ENCODE data around the gene DPH2.

The DPH2 gene

DNA sequence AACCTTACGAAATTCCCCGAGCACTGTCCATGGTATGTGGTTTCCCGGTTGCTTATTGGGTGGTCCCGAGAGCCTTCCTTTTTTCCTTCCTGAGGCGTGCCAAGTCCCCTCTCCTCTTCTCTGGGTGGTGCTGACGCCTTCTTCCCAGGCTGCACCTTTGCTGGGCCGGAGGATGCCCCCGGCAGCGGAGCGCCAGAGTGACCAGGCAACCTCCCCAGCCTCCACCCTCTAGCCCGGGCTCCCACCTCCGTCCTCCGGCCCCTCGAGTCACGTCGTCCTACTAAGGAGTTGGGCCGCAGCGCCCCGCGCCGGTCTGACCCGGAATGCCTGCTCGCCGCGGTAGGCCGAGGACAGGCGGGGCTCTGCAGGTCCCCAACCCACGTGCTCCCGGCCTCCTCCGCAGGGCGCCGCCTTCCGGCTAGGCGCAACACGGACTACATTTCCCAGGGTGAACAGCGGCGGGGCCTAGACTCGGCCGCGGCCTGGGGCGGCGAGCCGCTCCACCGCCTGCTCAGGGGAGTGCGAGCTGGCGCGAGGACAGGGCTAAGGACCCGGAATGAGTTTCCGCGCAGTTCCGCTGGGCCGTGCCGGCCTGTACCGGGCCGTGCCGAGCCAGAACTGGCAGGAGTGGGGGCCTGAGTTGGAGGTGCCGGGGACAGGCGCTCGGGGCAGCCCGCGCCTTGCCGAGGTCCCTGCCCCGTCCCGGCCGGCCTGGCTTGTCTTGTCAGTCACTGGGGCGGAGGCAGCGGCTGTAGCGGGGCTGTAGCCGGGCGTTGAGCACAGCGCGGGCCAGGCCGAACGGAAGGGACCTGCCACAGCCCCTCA, 23.4 kb upstream of the DPH2 start, which contains the start of gene IPO13:
Gene IPO13 (plus strand): TSS at position 715 of the 825 bp plus-strand sequence. CDS start 651 bp downstream, outside the sequence.
- peak within 1 kb of the TSS; percentile 93 for H3K4me3 ChIP-seq (ENCODE audit: low read length)
- peak within 1 kb of the TSS; percentile 97 for H3K4me2 ChIP-seq (ENCODE audit: low read length)
- H3K4me1 ChIP-seq (ENCODE audit: control insufficient read depth, insufficient read depth, low read length): peaks cover 21% of the 10 kb centered on the region
- H3K36me3 ChIP-seq (ENCODE audit: insufficient read depth, low read length): peaks cover 11% of the 10 kb centered on the region
- no peaks in the 10 kb centered on the region for H3K27me3 ChIP-seq (ENCODE audit: control insufficient read depth, insufficient read depth, low read length)
- H3K9me3 ChIP-seq (replicated peaks; ENCODE audit: low read length): no peaks in the 10 kb centered on the region
- H3K9ac ChIP-seq (ENCODE audit: low read depth, low read length): peak within 1 kb of the TSS; percentile 96

DNA sequence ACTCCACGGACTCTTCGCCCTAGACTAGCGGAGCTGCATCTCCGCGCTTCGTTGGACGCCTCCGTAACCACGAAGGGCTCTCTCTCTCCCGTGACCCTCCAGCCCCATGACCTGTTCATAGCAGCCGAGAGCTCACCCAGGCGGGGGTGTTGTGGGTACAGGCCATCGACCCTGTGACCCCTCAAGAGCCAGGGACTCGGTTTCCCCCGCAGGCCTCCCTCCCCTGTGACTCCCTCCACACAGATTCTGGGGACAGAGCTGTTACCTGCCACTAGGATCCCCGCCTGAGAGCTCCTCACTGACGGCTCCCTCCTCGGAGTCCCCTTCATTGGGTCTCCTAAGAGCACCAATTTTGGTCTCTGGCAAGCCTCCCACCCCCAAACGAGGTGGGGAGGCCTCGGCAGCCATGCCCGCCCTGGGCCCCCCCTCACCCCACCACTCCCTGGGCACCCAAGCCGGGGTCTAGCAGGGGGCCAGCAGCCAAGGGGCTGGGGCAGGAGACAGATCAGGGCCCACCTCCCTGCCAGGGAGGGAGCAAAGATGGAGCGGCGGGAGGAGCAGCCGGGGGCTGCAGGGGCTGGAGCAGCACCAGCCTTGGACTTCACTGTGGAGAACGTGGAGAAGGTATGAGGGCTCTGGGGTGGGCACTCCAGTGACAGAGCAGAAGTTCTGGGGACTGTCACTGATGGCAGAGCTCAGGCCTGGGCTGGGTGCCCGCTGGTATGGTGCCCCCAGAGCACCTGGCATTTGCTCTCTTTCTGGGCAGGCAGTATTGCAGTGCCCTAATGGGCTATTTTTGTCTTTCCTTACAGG, 22.5 kb upstream of the DPH2 start:
- Histone ChIP-seq H3K9ac (ENCODE audit: low read depth, low read length) (peak overlapping the region; percentile 96), H3K4me3 (ENCODE audit: low read length) (peak overlapping the region; percentile 93), H3K36me3 (ENCODE audit: insufficient read depth, low read length) (peaks cover 11% of the 10 kb centered on the region), H3K9me3 (replicated peaks; ENCODE audit: low read length) (no peaks in the 10 kb centered on the region), H3K4me1 (ENCODE audit: control insufficient read depth, insufficient read depth, low read length) (peaks cover 21% of the 10 kb centered on the region), H3K4me2 (ENCODE audit: low read length) (peak overlapping the region; percentile 97), H3K27me3 (ENCODE audit: control insufficient read depth, insufficient read depth, low read length) (no peaks in the 10 kb centered on the region)

DNA sequence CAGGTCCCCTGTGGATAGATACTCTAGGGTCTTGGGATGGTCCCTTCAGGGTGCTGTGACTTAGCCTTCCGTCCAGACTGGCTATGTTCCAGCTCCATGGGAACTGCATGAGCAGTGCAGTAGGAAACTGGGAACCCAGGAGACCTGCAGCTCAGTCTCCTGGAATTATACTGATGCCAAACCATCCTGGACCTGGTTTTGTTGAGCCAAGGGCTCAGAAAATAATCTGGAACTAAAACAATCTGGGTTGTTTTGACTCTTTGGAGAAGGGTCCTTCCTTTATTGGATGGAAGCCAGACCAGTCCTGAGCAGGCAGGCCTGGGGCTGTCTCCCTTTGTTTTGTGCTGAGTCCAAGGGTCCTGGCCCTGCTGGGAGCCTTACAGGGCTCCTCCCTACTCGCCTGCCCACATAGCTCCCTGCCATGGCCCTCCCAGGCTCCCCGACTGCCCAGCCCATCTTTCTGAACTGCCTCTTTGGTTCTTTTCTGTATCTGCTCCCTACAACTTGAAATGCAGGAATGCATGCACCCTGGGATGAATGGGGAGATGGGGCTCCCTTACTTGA, 21.9 kb upstream of the DPH2 start:
- H3K27me3 ChIP-seq (ENCODE audit: control insufficient read depth, insufficient read depth, low read length): no peaks in the 10 kb centered on the region
- H3K4me3 ChIP-seq (ENCODE audit: low read length): peak overlapping the region; percentile 93
- H3K9me3 ChIP-seq (replicated peaks; ENCODE audit: low read length): no peaks in the 10 kb centered on the region
- H3K36me3 ChIP-seq (ENCODE audit: insufficient read depth, low read length): peaks cover 11% of the 10 kb centered on the region
- peak overlapping the region; percentile 97 for H3K4me2 ChIP-seq (ENCODE audit: low read length)
- peaks cover 21% of the 10 kb centered on the region for H3K4me1 ChIP-seq (ENCODE audit: control insufficient read depth, insufficient read depth, low read length)
- peak overlapping the region; percentile 96 for H3K9ac ChIP-seq (ENCODE audit: low read depth, low read length)

DNA sequence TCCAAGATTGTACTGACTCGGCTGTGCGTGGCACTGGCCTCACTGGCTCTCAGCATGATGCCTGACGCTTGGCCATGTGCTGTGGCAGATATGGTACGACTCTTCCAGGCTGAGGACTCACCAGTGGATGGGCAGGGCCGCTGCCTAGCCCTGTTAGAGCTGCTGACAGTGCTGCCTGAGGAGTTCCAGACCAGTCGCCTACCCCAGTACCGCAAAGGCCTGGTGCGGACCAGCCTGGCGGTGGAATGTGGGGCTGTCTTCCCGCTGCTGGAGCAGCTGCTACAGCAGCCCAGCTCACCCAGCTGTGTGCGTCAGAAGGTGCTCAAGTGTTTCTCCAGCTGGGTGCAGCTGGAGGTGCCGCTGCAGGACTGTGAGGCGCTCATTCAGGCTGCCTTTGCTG, 20.1 kb upstream of the DPH2 start:
- Histone ChIP-seq H3K4me1 (ENCODE audit: control insufficient read depth, insufficient read depth, low read length) (peaks cover 21% of the 10 kb centered on the region), H3K27me3 (ENCODE audit: control insufficient read depth, insufficient read depth, low read length) (no peaks in the 10 kb centered on the region), H3K4me3 (ENCODE audit: low read length) (no peak overlapping the region), H3K9me3 (replicated peaks; ENCODE audit: low read length) (no peaks in the 10 kb centered on the region), H3K36me3 (ENCODE audit: insufficient read depth, low read length) (peaks cover 11% of the 10 kb centered on the region), H3K4me2 (ENCODE audit: low read length) (no peak overlapping the region), H3K9ac (ENCODE audit: low read depth, low read length) (no peak overlapping the region)

DNA sequence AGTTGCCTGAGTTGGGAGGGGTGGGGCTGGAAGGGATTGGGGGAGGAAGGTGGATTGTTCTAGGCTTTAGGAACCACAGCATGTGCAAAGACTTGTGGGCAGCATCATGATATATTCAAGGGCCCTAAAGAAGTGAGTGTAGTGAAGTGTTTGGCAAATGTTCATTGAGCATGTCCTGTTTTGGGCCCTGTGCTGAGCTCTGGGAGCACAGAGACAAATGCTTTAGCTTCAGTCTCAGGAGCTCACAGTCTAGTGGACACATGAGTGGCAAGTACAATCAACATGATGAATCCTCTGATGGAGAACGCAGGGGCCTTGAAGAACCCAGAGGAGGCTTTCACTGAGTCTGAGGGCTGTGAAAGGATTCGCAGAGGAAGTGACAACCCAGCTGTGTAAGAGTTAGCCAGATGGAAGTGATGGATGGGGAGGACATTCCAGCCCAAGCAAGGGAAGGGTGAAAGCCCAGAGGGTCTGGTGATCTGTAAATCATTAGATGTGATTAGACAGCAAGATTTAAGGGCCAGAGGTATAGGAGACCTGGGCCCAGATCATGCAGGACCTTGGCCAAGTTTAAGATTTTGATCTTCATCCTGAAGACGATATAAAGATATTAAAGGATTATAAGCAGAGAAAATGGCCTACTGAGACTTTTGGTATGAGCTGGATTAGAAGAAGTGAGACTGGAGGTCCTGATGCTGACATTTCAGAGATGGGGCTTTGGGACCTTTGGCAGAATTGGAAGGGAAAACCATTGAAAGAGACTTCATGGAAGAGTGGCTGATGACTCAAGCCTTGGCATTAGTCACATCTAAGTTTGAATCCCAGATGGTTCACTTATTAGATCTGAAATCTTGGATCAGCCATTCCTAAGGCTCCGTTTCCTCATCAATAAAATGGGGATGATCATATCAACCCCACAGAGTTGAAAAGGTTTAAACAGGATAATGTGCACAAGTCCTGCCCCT, 18.5 kb upstream of the DPH2 start:
- no peak overlapping the region for H3K4me2 ChIP-seq (ENCODE audit: low read length)
- H3K9ac ChIP-seq (ENCODE audit: low read depth, low read length): no peak overlapping the region
- H3K9me3 ChIP-seq (replicated peaks; ENCODE audit: low read length): no peaks in the 10 kb centered on the region
- no peaks in the 10 kb centered on the region for H3K27me3 ChIP-seq (ENCODE audit: control insufficient read depth, insufficient read depth, low read length)
- H3K4me3 ChIP-seq (ENCODE audit: low read length): no peak overlapping the region
- peaks cover 11% of the 10 kb centered on the region for H3K36me3 ChIP-seq (ENCODE audit: insufficient read depth, low read length)
- H3K4me1 ChIP-seq (ENCODE audit: control insufficient read depth, insufficient read depth, low read length): peaks cover 16% of the 10 kb centered on the region

DNA sequence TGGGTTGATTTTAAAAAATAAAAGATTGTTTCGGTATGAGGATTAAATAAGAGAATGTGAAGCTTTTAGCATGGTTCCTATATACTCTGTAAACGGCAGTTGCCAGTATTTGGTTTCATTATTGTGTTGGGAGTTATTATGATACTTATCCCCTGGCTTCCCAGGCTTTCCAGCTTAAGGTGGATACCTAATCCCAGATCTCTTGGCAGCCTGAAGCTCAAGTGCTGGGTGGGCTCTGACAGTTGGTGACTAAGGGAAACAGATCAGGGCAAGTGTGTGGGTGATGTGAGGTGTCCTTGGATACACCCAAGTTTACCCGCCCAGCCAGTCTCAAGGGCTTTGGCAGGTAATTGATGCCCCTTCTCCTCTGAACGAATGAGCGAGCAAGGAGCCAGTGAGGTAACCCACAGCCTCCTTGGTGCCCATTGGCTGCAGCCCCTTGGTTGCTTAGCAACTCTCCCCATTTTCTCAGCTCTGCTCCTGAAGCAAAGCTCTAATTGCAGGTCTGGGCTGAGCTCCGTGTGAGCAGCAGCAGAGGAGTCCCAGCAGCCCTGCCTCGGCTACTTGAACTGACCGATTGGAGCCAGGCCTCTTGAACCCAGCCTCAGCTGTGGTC, 17.0 kb upstream of the DPH2 start:
- H3K4me2 ChIP-seq (ENCODE audit: low read length): no peak overlapping the region
- no peaks in the 10 kb centered on the region for H3K9me3 ChIP-seq (replicated peaks; ENCODE audit: low read length)
- H3K27me3 ChIP-seq (ENCODE audit: control insufficient read depth, insufficient read depth, low read length): no peaks in the 10 kb centered on the region
- peaks cover 12% of the 10 kb centered on the region for H3K4me1 ChIP-seq (ENCODE audit: control insufficient read depth, insufficient read depth, low read length)
- H3K4me3 ChIP-seq (ENCODE audit: low read length): no peak overlapping the region
- peaks cover 22% of the 10 kb centered on the region for H3K36me3 ChIP-seq (ENCODE audit: insufficient read depth, low read length)
- no peak overlapping the region for H3K9ac ChIP-seq (ENCODE audit: low read depth, low read length)

DNA sequence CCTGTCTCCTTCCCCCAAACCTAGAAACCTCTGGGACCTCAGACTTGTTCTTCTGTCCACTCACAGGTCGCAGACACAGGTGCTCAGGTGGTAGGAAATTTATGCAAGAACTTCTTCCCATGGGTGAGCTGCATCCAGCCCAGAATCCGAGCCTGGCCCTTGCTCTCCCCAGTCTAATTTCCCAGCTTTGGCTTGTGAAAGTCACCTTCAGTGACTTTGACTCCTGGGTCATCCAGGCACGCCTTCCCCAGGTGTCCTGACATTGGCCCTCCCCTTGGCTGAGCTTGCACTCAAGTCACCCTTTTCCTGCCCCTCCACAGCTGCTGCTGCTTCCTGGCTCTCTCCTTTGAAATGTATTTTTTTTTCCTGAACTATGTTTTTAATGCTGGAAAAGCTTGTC, 16.4 kb upstream of the DPH2 start:
- Histone ChIP-seq H3K36me3 (ENCODE audit: insufficient read depth, low read length) (peaks cover 25% of the 10 kb centered on the region), H3K4me3 (ENCODE audit: low read length) (no peak overlapping the region), H3K9ac (ENCODE audit: low read depth, low read length) (no peak overlapping the region), H3K9me3 (replicated peaks; ENCODE audit: low read length) (no peaks in the 10 kb centered on the region), H3K4me1 (ENCODE audit: control insufficient read depth, insufficient read depth, low read length) (peaks cover 7% of the 10 kb centered on the region), H3K27me3 (ENCODE audit: control insufficient read depth, insufficient read depth, low read length) (no peaks in the 10 kb centered on the region), H3K4me2 (ENCODE audit: low read length) (no peak overlapping the region)

DNA sequence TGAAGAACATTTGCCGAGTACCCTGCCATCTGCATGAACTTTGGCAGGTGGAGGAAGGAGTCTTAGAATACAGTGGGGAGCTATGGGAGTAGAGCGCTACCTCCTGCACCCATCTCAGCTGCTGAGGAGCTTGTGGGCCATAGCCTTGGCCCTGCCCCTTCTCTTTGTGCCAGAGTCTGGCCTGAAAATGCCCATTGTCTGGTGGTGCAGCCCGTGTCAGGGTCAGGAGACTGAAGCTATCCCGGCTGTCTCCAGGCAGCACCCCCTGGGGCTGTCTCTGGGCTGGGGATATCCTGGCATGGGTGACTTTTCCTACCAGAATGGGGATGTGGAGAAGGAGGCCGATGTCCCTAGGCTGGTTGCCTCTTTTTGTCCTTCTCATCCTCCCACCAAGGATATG, 15.8 kb upstream of the DPH2 start:
- Histone ChIP-seq H3K9ac (ENCODE audit: low read depth, low read length) (no peak overlapping the region), H3K4me3 (ENCODE audit: low read length) (no peak overlapping the region), H3K27me3 (ENCODE audit: control insufficient read depth, insufficient read depth, low read length) (no peaks in the 10 kb centered on the region), H3K9me3 (replicated peaks; ENCODE audit: low read length) (no peaks in the 10 kb centered on the region), H3K4me2 (ENCODE audit: low read length) (no peak overlapping the region), H3K36me3 (ENCODE audit: insufficient read depth, low read length) (peaks cover 31% of the 10 kb centered on the region), H3K4me1 (ENCODE audit: control insufficient read depth, insufficient read depth, low read length) (peaks cover under 1% of the 10 kb centered on the region)

DNA sequence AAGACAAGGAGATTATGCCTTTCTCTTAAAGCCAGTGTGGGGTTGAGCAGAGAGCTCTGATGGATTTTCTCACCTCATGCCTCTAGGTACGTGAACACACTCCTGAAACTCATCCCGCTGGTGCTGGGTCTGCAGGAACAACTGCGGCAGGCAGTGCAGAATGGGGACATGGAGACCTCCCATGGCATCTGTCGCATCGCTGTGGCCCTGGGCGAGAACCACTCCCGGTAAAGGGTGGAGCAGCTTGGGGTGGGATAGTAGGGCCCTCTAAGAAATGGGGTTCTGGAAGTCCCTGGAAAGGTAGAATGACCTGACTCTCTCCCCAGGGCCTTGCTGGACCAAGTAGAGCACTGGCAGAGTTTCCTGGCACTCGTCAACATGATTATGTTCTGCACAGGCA, 13.6 kb upstream of the DPH2 start:
- Histone ChIP-seq H3K9ac (ENCODE audit: low read depth, low read length) (no peak overlapping the region), H3K4me3 (ENCODE audit: low read length) (no peak overlapping the region), H3K9me3 (replicated peaks; ENCODE audit: low read length) (no peaks in the 10 kb centered on the region), H3K4me2 (ENCODE audit: low read length) (no peak overlapping the region), H3K4me1 (ENCODE audit: control insufficient read depth, insufficient read depth, low read length) (no peaks in the 10 kb centered on the region), H3K36me3 (ENCODE audit: insufficient read depth, low read length) (peaks cover 35% of the 10 kb centered on the region), H3K27me3 (ENCODE audit: control insufficient read depth, insufficient read depth, low read length) (no peaks in the 10 kb centered on the region)

DNA sequence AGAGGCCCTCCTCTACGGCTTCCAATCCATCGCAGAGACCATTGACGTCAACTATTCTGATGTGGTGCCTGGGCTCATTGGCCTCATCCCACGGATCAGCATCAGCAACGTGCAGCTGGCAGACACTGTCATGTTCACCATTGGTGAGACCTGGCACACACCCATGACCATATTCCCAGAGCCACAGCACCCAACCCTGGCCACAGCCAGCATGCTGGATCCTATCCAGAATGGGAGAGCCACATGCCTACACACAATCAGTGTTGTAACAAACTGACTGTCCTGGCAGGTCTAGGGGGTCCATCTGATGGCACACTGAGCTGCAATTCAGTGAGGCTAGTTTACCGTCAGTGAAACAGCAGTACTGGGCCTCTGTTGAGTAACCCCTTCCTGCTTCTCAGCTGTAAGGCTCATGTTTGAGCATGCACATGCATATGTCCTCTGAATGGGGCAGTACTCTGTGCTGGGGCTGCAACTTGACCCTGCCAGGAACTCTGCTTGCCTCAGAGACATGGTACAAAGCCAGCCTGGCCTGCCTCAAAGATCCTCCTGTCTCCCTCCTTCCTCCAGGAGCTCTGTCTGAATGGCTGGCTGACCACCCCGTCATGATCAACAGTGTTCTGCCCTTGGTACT, 12.3 kb upstream of the DPH2 start:
- H3K27me3 ChIP-seq (ENCODE audit: control insufficient read depth, insufficient read depth, low read length): no peaks in the 10 kb centered on the region
- no peaks in the 10 kb centered on the region for H3K4me1 ChIP-seq (ENCODE audit: control insufficient read depth, insufficient read depth, low read length)
- peaks cover 42% of the 10 kb centered on the region for H3K36me3 ChIP-seq (ENCODE audit: insufficient read depth, low read length)
- H3K9ac ChIP-seq (ENCODE audit: low read depth, low read length): no peak overlapping the region
- H3K9me3 ChIP-seq (replicated peaks; ENCODE audit: low read length): no peaks in the 10 kb centered on the region
- H3K4me2 ChIP-seq (ENCODE audit: low read length): no peak overlapping the region
- H3K4me3 ChIP-seq (ENCODE audit: low read length): no peak overlapping the region

Measured in skeletal muscle satellite cell (primary cell).